WI38 (cell line): ENCODE results near the gene BTBD6.

Experiments used
- H3K4me3 ChIP-seq: 2 replicates; pipeline ENCODE4 v1.5.1; 2011; ENCODE audit warnings: low read depth, mild to moderate bottlenecking, control low read depth, low read length
- CTCF ChIP-seq: IDR thresholded peaks from 2 replicates; pipeline ENCODE4 v1.5.1; 2012; ENCODE audit warnings: low read depth, mild to moderate bottlenecking, control low read depth, low read length

Gene BTBD6

GRCh38 chr14:105206873-105207272, 41.5 kb upstream of the BTBD6 start:
- no peak for TF ChIP-seq CTCF
- H3K4me3 ChIP-seq = no peak overlapping the region

GRCh38 chr14:105207460-105207901, 40.9 kb upstream of the BTBD6 start:
- TF ChIP-seq CTCF = no peak
- no peak overlapping the region for H3K4me3 ChIP-seq

- no peak overlapping the region for H3K4me3 ChIP-seq
- no peak for TF ChIP-seq CTCF
Measured at GRCh38 chr14:105207996-105208737, 40.2 kb upstream of the BTBD6 start.

GRCh38 chr14:105208738-105209075, 39.6 kb upstream of the BTBD6 start:
- no peak for TF ChIP-seq CTCF
- no peak overlapping the region for H3K4me3 ChIP-seq

GRCh38 chr14:105209091-105209490, 39.2 kb upstream of the BTBD6 start:
- no peak overlapping the region for H3K4me3 ChIP-seq
- TF ChIP-seq CTCF = no peak

GRCh38 chr14:105209646-105210045, 38.7 kb upstream of the BTBD6 start:
- TF ChIP-seq CTCF = no peak
- H3K4me3 ChIP-seq = no peak overlapping the region

- H3K4me3 ChIP-seq = no peak overlapping the region
- no peak for TF ChIP-seq CTCF
Measured at GRCh38 chr14:105210266-105211025, 37.9 kb upstream of the BTBD6 start.
